Type B pancreatic cell (in vitro differentiated cells): ENCODE measurements around the gene MYO7A. TPM values are rescaled to one million over a fixed set of nuclear protein-coding genes. Genes with fewer than 3 reads are reported as not detected.
A peak's percentile ranks its signal among the peaks of the same experiment; 100 is the strongest.

Experiments used
- DNase-seq: peaks from one replicate; pipeline ENCODE4 v3.0.0; 2021; ENCODE audit warnings: mixed read lengths; ENCODE audit not compliant: unreplicated experiment; ENCODE audit errors: extremely low spot score
- H3K27ac Mint-ChIP-seq: 2 replicates; pipeline ENCODE4 v1.8.0; 2021; ENCODE audit warnings: mild to moderate bottlenecking, mixed read lengths
- H3K27me3 Mint-ChIP-seq: 2 replicates; pipeline ENCODE4 v1.8.0; 2021; ENCODE audit warnings: mixed read lengths
- H3K36me3 Mint-ChIP-seq: 2 replicates; pipeline ENCODE4 v1.8.0; 2021; ENCODE audit warnings: mixed read lengths
- H3K4me1 Mint-ChIP-seq: one replicate; pipeline ENCODE4 v1.8.0; 2021; ENCODE audit warnings: mixed read lengths; ENCODE audit not compliant: unreplicated experiment
- H3K4me3 Mint-ChIP-seq: 2 replicates; pipeline ENCODE4 v1.8.0; 2021; ENCODE audit warnings: mild to moderate bottlenecking, mixed read lengths
- H3K9me3 Mint-ChIP-seq: 2 replicates; pipeline ENCODE4 v1.8.0; 2021; ENCODE audit warnings: mixed read lengths
- CTCF ChIP-seq: fragments of 200-600 bp; sonication (generic); conservative IDR thresholded peaks from 2 replicates; pipeline ENCODE4 v1.5.0; 2021; ENCODE audit warnings: antibody characterized with exemption, mild to moderate bottlenecking
- total RNA-seq: library from RNA; stranded (reverse); gene quantifications from 2 replicates; pipeline ENCODE4 v1.2.1, GENCODE V29; 2021; ENCODE audit warnings: low replicate concordance

Gene MYO7A
- total RNA-seq, 1 donor from 2014 or later: 2.8 TPM

DNA sequence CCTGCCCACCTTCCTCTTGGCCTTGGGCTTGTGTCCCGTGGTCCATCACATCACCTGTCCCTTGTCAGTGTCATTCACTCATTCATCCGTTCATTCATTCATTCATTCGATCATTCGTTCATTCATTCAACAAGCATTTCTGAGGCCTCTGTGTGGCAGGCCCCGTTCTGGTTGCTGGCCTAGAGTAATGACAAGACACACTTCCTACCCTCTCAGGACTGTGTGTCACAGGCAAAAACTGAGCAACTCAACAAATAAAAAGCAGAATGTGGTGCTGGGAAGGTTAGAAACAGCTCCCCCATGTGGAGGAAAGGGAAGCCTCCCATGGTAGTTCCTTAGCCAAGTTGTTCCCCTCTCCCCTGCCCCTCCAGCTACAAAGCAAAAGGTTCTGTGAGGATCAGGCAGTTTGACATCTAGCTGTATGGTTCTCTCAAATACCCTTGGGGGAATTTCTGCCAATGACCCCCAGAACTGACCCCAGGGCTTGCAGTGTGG, 27.0 kb upstream of the MYO7A start:
- Mint-ChIP-seq H3K4me3 (no peak overlapping the region), H3K27ac (no peak overlapping the region), H3K9me3 (no peaks in the 10 kb centered on the region), H3K36me3 (no peaks in the 10 kb centered on the region), H3K27me3 (no peaks in the 10 kb centered on the region), H3K4me1 (peaks cover 4% of the 10 kb centered on the region)
- TF ChIP-seq CTCF: peak; percentile 65
- DNase-seq: no peak

DNA sequence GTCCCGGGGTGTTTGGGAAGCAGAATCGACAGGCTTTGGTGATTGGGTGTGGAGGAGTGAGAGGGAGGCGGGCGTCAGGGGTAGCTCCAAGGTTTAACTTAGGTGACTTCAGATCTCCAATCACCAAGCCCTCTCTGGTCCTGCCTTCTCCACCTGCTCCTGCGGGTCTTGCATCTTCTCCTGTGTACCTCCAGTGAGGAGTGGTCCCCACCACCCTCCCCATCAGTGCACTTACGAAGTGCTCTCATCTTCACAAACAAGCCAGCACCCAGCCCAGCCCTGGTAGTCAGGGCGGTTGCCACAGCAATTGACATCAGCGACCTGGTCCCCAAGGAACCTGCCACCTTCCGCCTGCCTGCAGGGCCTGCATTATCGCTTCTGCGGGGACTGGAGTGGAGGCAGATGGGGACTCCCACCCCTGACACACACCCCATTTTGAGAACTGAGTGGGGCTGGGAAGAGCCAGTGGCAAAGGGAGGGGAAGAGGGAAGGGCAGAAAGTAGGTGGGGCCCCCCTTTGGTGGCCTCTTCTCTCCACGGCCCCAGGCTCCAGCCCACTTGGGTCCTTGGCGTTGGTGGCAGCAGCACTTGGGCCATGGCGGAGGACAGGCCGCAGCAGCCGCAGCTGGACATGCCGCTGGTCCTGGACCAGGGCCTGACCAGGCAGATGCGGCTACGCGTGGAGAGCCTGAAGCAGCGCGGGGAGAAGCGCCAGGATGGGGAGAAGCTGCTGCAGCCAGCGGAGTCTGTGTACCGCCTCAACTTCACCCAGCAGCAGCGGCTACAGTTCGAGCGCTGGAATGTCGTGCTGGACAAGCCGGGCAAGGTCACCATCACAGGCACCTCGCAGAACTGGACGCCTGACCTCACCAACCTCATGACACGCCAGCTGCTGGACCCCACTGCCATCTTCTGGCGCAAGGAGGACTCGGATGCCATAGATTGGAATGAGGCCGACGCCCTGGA, 25.5 kb upstream of the MYO7A start, which contains the start of gene OMP:
Gene OMP, plus strand, starts transcription at position 595 of the 965 bp plus-strand sequence. Its CDS starts 0 bp downstream, at position 595.
- H3K27ac Mint-ChIP-seq: no peak within 1 kb of the TSS
- H3K4me3 Mint-ChIP-seq: no peak within 1 kb of the TSS
- H3K27me3 Mint-ChIP-seq: no peaks in the 10 kb centered on the region
- H3K36me3 Mint-ChIP-seq: no peaks in the 10 kb centered on the region
- DNase-seq: no peak
- no peak for TF ChIP-seq CTCF
- H3K4me1 Mint-ChIP-seq: peaks cover 4% of the 10 kb centered on the region
- H3K9me3 Mint-ChIP-seq: no peaks in the 10 kb centered on the region

DNA sequence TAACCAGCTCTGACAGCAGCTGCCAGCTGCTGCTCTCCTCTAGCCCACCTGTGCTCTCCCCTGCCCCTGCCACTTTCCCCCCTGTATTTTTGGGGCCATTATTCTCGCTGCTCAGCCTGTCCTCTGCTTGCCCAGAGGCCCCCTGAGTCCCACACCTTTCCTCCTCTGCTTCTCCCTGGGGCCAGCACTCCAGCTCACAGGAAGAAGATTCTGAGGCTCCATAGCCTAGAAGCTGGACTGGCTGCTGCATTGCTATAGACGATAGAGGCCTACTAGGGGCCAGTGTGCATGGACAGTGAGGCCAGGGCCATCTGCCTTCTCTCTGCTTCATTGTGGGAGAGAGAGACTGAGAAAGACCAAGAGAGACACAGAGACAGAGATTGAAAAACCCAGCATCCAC, 24.7 kb upstream of the MYO7A start:
- DNase-seq: no peak
- no peak overlapping the region for H3K27ac Mint-ChIP-seq

GRCh38 chr11:77104727-77105126, 23.3 kb upstream of the MYO7A start:
- Mint-ChIP-seq H3K36me3 (no peaks in the 10 kb centered on the region), H3K4me1 (peaks cover 4% of the 10 kb centered on the region), H3K27ac (no peak overlapping the region), H3K4me3 (no peak overlapping the region), H3K9me3 (no peaks in the 10 kb centered on the region), H3K27me3 (no peaks in the 10 kb centered on the region)
- no peak for TF ChIP-seq CTCF
- DNase-seq: no peak

More for the DNA sequence above, 24.7 kb upstream of the MYO7A start:
- TF ChIP-seq CTCF: no peak
- H3K4me3 Mint-ChIP-seq: no peak overlapping the region
- no peaks in the 10 kb centered on the region for H3K27me3 Mint-ChIP-seq
- H3K36me3 Mint-ChIP-seq: no peaks in the 10 kb centered on the region
- H3K4me1 Mint-ChIP-seq: peaks cover 4% of the 10 kb centered on the region
- H3K9me3 Mint-ChIP-seq: no peaks in the 10 kb centered on the region

DNA sequence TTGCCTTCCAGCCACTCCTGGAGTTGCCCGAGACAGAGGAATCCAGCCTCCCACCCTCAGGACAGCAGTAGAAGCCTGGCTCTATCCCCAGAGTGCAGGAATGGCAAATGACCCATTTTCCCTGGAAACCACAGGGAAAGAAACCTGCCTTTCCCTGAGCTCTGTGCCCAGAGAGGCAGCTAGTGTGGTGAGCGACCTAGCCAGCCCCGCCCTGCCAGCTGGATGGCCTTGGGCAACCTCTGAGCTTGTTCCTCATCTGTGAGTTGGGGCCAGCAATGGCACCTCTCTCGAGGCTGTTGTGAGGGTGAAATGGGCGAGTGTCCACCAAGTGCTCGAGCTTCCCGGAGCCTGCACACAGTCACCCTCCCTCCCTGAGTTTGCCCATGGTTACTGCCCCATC, 21.7 kb upstream of the MYO7A start:
- no peak overlapping the region for H3K4me3 Mint-ChIP-seq
- no peak overlapping the region for H3K27ac Mint-ChIP-seq
- H3K9me3 Mint-ChIP-seq: no peaks in the 10 kb centered on the region
- no peak for TF ChIP-seq CTCF
- no peaks in the 10 kb centered on the region for H3K36me3 Mint-ChIP-seq
- H3K4me1 Mint-ChIP-seq: peaks cover 4% of the 10 kb centered on the region
- H3K27me3 Mint-ChIP-seq: no peaks in the 10 kb centered on the region
- no peak for DNase-seq
